CD4-positive, CD25-positive, alpha-beta regulatory T cell (primary cell): ENCODE data around the gene TACSTD2. TPM values are rescaled to one million over a fixed set of nuclear protein-coding genes. Genes with fewer than 3 reads are reported as not detected.

Source experiments
- ATAC-seq, 2 donors: fragments of 150-1000 bp; cut with Tn5 transposase; one replicate each; pipeline ENCODE4 v1.10.0; 2021; ENCODE audit warnings: low read depth in 2 of 2, moderate number of reproducible peaks in 2 of 2, moderate library complexity in 1 of 2
- DNase-seq, 3 donors: peaks; one replicate each; pipeline versions ENCODE4 v3.0.0 to v3.0.0-alpha.2; 2012 to 2022; ENCODE audit warnings: mixed read lengths in 1 of 3
- H3K27ac ChIP-seq: one replicate; pipeline ENCODE4 v1.7.0; 2013; ENCODE audit warnings: mild to moderate bottlenecking, low read length; ENCODE audit not compliant: insufficient read depth, poor library complexity, severe bottlenecking
- H3K27me3 ChIP-seq: one replicate; pipeline ENCODE4 v1.7.0; 2013; ENCODE audit warnings: low read length; ENCODE audit not compliant: control insufficient read depth, insufficient read depth
- H3K36me3 ChIP-seq: one replicate; pipeline ENCODE4 v1.7.0; 2013; ENCODE audit warnings: mild to moderate bottlenecking, low read length, moderate library complexity; ENCODE audit not compliant: control insufficient read depth, insufficient read depth
- H3K4me1 ChIP-seq: 2 replicates; pipeline ENCODE4 v1.7.0; 2013; ENCODE audit warnings: mild to moderate bottlenecking, low read length; ENCODE audit not compliant: insufficient read depth, control insufficient read depth, poor library complexity, severe bottlenecking
- H3K4me3 ChIP-seq: one replicate; pipeline ENCODE4 v1.7.0; 2013; ENCODE audit warnings: low read depth, mild to moderate bottlenecking, low read length, moderate library complexity
- H3K9me3 ChIP-seq, 2 experiments: 1 replicate in 1 of 2; 2 replicates in 1 of 2; pipeline ENCODE4 v1.7.0; 2013; ENCODE audit warnings: low read length in 2 of 2, mild to moderate bottlenecking in 1 of 2, moderate library complexity in 1 of 2; ENCODE audit not compliant: control insufficient read depth in 2 of 2
- H3K27ac Mint-ChIP-seq, 3 donors: one replicate each; pipeline ENCODE4 v1.8.0; 2020 to 2022; ENCODE audit warnings: mild to moderate bottlenecking in 3 of 3, mixed read lengths in 3 of 3, moderate library complexity in 2 of 3
- H3K27me3 Mint-ChIP-seq: one replicate; pipeline ENCODE4 v1.8.0; 2022; ENCODE audit warnings: mild to moderate bottlenecking, mixed read lengths
- H3K36me3 Mint-ChIP-seq: one replicate; pipeline ENCODE4 v1.8.0; 2020; ENCODE audit warnings: mixed read lengths
- H3K4me1 Mint-ChIP-seq, 4 donors: one replicate each; pipeline ENCODE4 v1.8.0; 2020 to 2022; ENCODE audit warnings: mixed read lengths in 4 of 4, mild to moderate bottlenecking in 1 of 4
- H3K4me3 Mint-ChIP-seq, 4 donors: one replicate each; pipeline ENCODE4 v1.8.0; 2020 to 2022; ENCODE audit warnings: mild to moderate bottlenecking in 4 of 4, mixed read lengths in 4 of 4, moderate library complexity in 3 of 4
- H3K9me3 Mint-ChIP-seq, 7 donors: one replicate each; pipeline ENCODE4 v1.8.0; 2020 to 2022; ENCODE audit warnings: mixed read lengths in 7 of 7, mild to moderate bottlenecking in 3 of 7, moderate library complexity in 2 of 7
- polyA plus RNA-seq, 4 donors: library from polyadenylated mRNA; unstranded; fragments of 300-500 nt; fragmentation: Illumina TruSeq; gene quantifications; one replicate each; pipeline ENCODE4 v1.2.3, GENCODE V29; 2021
- total RNA-seq: library from RNA; stranded (reverse); gene quantifications from one replicate; pipeline ENCODE4 v1.2.3, GENCODE V29; 2022

Gene TACSTD2
- total and polyA plus RNA-seq, 5 donors from 2014 or later = 0.07 TPM; not detected in 4

DNA sequence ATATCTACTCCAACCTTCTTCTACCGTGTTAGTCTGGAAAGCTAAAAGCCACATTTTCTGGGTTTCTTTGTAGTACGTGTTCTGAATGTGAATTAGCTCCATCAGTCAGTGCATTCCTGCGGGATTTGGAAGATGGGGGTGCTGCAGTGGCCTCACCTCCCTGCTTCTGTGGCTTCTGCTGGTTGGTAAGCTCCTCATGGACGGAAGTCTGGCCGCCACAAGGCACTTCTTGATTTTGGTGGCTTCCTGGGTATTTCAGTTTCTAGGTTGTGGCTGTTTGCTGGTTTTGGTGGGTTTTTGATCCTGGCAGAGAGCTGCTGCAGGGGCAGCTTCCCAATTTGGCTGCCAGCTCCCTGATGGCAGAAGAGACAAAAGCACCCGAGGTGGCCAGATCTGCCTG lies 20.9 kb upstream of the TACSTD2 start:
- Mint-ChIP-seq H3K9me3 (peaks cover 0 to 4% (median 0%) of the 10 kb centered on the region in 7 donors), H3K4me1 (no peaks in the 10 kb centered on the region), H3K36me3 (no peaks in the 10 kb centered on the region), H3K4me3 (no peak overlapping the region), H3K27ac (no peak overlapping the region), H3K27me3 (peaks cover 22% of the 10 kb centered on the region)
- H3K4me3 ChIP-seq = no peak overlapping the region
- H3K27me3 ChIP-seq = peaks cover 13% of the 10 kb centered on the region
- no peaks in the 10 kb centered on the region for H3K4me1 ChIP-seq
- H3K9me3 ChIP-seq = peaks cover 0 to 3% of the 10 kb centered on the region in 2 experiments
- H3K27ac ChIP-seq = no peak overlapping the region
- H3K36me3 ChIP-seq = no peaks in the 10 kb centered on the region
- ATAC-seq = no peak
- DNase-seq = no peak

DNA sequence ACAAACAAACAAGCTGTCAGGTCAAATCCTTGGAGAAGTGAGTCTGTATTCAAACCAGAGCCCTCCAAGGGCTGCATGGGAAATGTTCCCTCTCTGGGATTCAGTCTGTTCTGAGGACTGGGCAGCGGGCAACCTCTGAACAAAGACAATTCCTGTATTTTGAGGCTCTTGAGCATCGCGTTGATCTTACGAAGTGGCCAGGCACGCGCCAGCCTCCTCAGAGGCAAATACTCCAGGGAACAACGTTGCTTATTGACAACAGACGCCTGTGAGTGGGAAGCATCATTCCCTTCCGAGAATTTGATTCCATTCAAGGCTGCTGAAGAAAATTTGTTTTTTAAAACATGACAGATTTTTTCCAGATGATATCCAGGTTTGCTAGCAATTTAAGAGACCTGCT lies 20.0 kb upstream of the TACSTD2 start:
- peaks cover 27% of the 10 kb centered on the region for H3K27me3 Mint-ChIP-seq
- no peaks in the 10 kb centered on the region for H3K36me3 Mint-ChIP-seq
- H3K4me1 Mint-ChIP-seq = no peaks in the 10 kb centered on the region
- ATAC-seq = no peak
- peaks cover 0 to 3% of the 10 kb centered on the region in 2 experiments for H3K9me3 ChIP-seq
- no peaks in the 10 kb centered on the region for H3K36me3 ChIP-seq
- peaks cover 0 to 4% (median 0%) of the 10 kb centered on the region in 7 donors for H3K9me3 Mint-ChIP-seq
- no peaks in the 10 kb centered on the region for H3K4me1 ChIP-seq
- DNase-seq = no peak
- H3K27ac Mint-ChIP-seq = no peak overlapping the region
- H3K27ac ChIP-seq = no peak overlapping the region
- H3K4me3 ChIP-seq = no peak overlapping the region
- H3K27me3 ChIP-seq = peaks cover 13% of the 10 kb centered on the region
- no peak overlapping the region for H3K4me3 Mint-ChIP-seq

DNA sequence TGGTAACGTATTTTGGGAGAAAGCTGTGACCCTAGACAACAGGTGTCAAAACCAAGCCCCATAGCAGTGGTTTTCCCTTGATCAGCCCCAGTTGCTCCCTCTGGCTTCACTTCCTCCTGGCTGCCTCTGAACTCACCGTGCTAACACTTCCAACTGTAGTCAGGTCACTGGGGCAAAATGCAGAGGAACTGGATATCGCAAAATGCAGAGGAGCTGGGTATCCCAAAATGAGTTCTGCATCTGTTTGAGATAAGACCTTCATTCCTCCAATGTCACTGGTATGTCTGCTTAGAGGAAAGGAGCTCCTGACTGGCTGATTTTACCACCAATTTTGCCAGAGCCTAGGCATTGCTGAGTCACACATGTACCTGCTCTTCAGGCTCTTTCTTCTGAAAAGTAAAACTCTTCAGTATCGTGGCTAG lies 19.6 kb upstream of the TACSTD2 start:
- ATAC-seq = no peak
- no peak overlapping the region for H3K4me3 Mint-ChIP-seq
- no peaks in the 10 kb centered on the region for H3K36me3 ChIP-seq
- no peaks in the 10 kb centered on the region for H3K4me1 ChIP-seq
- H3K9me3 ChIP-seq = peaks cover 0 to 3% of the 10 kb centered on the region in 2 experiments
- no peak for DNase-seq
- no peak overlapping the region for H3K4me3 ChIP-seq
- H3K27me3 ChIP-seq = peaks cover 13% of the 10 kb centered on the region
- H3K4me1 Mint-ChIP-seq = no peaks in the 10 kb centered on the region
- no peak overlapping the region for H3K27ac ChIP-seq
- peaks cover 0 to 4% (median 0%) of the 10 kb centered on the region in 7 donors for H3K9me3 Mint-ChIP-seq
- no peaks in the 10 kb centered on the region for H3K36me3 Mint-ChIP-seq
- H3K27ac Mint-ChIP-seq = no peak overlapping the region
- H3K27me3 Mint-ChIP-seq = peaks cover 29% of the 10 kb centered on the region

DNA sequence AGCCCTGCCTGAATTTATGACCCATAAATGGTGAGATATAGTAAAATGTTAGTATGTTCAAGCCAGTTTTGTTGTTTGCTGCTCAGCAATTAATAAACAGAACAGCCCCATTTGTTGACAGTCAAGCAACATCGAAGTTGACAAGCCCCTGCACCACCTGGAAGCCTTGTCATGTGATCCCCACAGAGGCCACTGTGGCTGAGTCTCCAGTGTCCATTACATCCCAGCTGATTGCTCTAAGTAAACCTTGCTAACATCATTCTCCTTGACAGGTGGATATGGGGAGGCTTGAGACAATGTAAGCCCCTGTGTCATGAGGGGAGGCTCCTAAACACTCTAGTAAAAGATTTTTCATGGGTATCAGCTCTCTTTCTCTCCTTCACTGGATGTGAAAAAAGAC lies 17.5 kb upstream of the TACSTD2 start:
- no peak overlapping the region for H3K4me3 Mint-ChIP-seq
- H3K4me1 Mint-ChIP-seq = no peaks in the 10 kb centered on the region
- H3K27ac Mint-ChIP-seq = no peak overlapping the region
- H3K36me3 Mint-ChIP-seq = no peaks in the 10 kb centered on the region
- H3K27me3 Mint-ChIP-seq = peaks cover 23% of the 10 kb centered on the region
- peaks cover 13% of the 10 kb centered on the region for H3K27me3 ChIP-seq
- H3K27ac ChIP-seq = no peak overlapping the region
- H3K36me3 ChIP-seq = no peaks in the 10 kb centered on the region
- no peak for ATAC-seq
- H3K9me3 Mint-ChIP-seq = peaks cover 0 to 2% (median 0%) of the 10 kb centered on the region in 7 donors
- DNase-seq = no peak
- H3K4me3 ChIP-seq = no peak overlapping the region
- H3K4me1 ChIP-seq = no peaks in the 10 kb centered on the region
- no peaks in the 10 kb centered on the region for H3K9me3 ChIP-seq

DNA sequence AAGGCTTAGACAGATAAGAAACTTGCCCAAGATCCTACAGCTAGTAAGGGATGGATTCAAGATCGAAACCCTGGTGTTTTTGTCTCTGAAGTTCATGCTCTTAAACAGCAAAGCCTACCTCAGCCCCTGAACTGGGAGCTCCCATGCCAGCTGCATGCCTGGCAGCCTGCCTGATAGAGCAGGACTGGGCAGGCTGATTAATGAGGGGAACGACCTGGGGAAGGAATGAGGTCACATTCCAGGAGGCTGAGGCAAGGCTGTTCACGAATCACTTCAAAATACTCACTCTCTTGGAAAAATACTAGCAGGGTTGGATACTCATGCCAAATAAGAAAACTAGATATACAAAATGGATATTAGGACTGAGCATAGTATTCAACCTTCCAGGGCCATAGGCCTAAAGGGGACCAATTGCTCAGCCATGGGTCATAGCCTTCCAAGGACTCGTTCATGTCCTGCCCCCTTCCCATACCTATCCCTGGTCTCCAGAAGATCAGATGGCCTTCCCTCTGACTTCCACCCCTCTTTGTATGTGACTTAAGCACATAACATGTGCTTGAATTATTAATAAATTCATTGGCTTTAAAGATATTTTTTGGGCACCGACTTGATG lies 15.6 kb upstream of the TACSTD2 start:
- Histone ChIP-seq H3K27me3 (peaks cover 11% of the 10 kb centered on the region), H3K36me3 (no peaks in the 10 kb centered on the region), H3K9me3 (no peaks in the 10 kb centered on the region), H3K27ac (no peak overlapping the region), H3K4me3 (no peak overlapping the region), H3K4me1 (no peaks in the 10 kb centered on the region)
- ATAC-seq (no peak), DNase-seq (no peak)
- Mint-ChIP-seq H3K27me3 (peaks cover 23% of the 10 kb centered on the region), H3K36me3 (no peaks in the 10 kb centered on the region), H3K9me3 (peaks cover 0 to 2% (median 0%) of the 10 kb centered on the region in 7 donors), H3K27ac (no peak overlapping the region), H3K4me3 (no peak overlapping the region), H3K4me1 (no peaks in the 10 kb centered on the region)

DNA sequence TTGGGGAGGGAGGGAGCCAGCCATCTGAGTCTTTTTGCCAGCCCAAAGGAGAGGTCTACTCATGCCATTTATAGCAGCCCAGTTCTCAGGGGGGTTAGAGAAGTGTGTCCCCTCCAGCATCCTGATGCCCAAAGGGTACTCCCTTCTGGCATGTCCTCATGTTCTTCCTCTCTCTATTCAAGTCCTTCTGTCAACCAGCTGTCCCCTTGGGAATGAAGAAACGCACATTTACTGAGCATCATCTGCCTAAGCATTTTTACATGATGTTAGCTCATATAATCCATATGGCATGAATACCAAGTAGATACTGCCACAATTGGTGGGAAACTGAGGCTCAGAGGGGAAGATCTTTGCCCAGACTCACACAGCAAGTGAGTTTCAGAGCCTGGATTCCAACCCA lies 14.8 kb upstream of the TACSTD2 start:
- no peak overlapping the region for H3K27ac Mint-ChIP-seq
- no peak overlapping the region for H3K27ac ChIP-seq
- no peaks in the 10 kb centered on the region for H3K4me1 Mint-ChIP-seq
- peaks cover 0 to 3% (median 0%) of the 10 kb centered on the region in 7 donors for H3K9me3 Mint-ChIP-seq
- H3K4me1 ChIP-seq = no peaks in the 10 kb centered on the region
- DNase-seq (no peak), ATAC-seq (no peak)
- peaks cover 8% of the 10 kb centered on the region for H3K27me3 ChIP-seq
- H3K27me3 Mint-ChIP-seq = peaks cover 21% of the 10 kb centered on the region
- no peak overlapping the region for H3K4me3 ChIP-seq
- no peaks in the 10 kb centered on the region for H3K36me3 ChIP-seq
- H3K4me3 Mint-ChIP-seq = no peak overlapping the region
- no peaks in the 10 kb centered on the region for H3K36me3 Mint-ChIP-seq
- H3K9me3 ChIP-seq = no peaks in the 10 kb centered on the region

DNA sequence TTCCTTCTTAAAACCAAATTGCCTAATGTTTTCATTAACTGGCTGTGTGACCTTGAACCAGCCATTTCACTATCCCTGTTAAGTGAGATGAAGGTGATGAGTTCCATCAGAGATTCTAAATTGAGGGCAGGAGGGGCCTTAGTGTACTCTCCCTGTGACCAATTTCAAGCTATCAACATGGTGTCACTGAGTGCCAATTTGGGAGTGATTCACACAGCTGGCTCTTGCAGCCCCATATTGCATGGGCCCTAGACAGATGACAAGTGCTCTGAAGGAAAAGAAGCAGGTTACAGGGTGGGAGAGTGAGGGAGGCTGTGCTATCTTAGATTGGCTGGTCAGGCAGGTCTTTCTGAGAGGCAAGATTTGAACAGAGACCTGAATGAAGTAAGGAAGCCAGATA lies 13.0 kb upstream of the TACSTD2 start:
- Histone ChIP-seq H3K4me3 (no peak overlapping the region), H3K9me3 (no peaks in the 10 kb centered on the region), H3K27me3 (peaks cover 16% of the 10 kb centered on the region), H3K27ac (no peak overlapping the region), H3K4me1 (no peaks in the 10 kb centered on the region), H3K36me3 (no peaks in the 10 kb centered on the region)
- H3K27ac Mint-ChIP-seq = no peak overlapping the region
- peaks cover 25% of the 10 kb centered on the region for H3K27me3 Mint-ChIP-seq
- peaks cover 0 to 4% (median 0%) of the 10 kb centered on the region in 7 donors for H3K9me3 Mint-ChIP-seq
- H3K36me3 Mint-ChIP-seq = no peaks in the 10 kb centered on the region
- H3K4me1 Mint-ChIP-seq = no peaks in the 10 kb centered on the region
- no peak overlapping the region for H3K4me3 Mint-ChIP-seq
- DNase-seq (no peak), ATAC-seq (no peak)

DNA sequence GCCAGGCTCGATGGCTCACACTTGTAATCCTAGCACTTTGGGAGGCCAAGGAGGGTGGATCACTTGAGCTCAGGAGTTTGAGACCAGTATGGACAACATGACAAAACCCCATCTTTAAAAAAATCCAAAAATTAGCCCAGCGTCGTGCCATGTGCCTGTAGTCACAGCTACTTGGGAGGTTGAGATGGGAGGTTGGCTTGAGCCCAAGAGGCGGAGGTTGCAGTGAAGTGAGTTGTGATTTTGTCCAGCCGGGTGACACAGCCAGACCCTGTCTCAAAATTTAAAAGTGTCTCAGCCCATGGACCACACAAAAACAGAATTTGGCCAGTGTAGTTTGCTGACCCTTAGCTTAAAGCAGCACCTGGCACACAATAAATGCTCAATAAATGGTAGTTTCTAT lies 11.3 kb upstream of the TACSTD2 start:
- H3K27ac Mint-ChIP-seq = no peak overlapping the region
- peaks cover 10% of the 10 kb centered on the region for H3K27me3 ChIP-seq
- no peaks in the 10 kb centered on the region for H3K9me3 ChIP-seq
- H3K4me1 Mint-ChIP-seq = no peaks in the 10 kb centered on the region
- H3K36me3 ChIP-seq = no peaks in the 10 kb centered on the region
- no peak overlapping the region for H3K27ac ChIP-seq
- H3K36me3 Mint-ChIP-seq = no peaks in the 10 kb centered on the region
- H3K27me3 Mint-ChIP-seq = peaks cover 39% of the 10 kb centered on the region
- H3K9me3 Mint-ChIP-seq = peaks cover 0 to 9% (median 0%) of the 10 kb centered on the region in 7 donors
- no peak overlapping the region for H3K4me3 Mint-ChIP-seq
- no peaks in the 10 kb centered on the region for H3K4me1 ChIP-seq
- no peak for DNase-seq
- ATAC-seq = no peak
- H3K4me3 ChIP-seq = no peak overlapping the region
